HEK293T (cell line): Measurements from ENCODE around the gene RHOBTB3.

Experiments used
- ARNT ChIP-seq: fragments of 450-650 bp; IDR thresholded peaks from 2 replicates; pipeline ENCODE4 v1.6.1; 2017; ENCODE audit warnings: mild to moderate bottlenecking
- BHLHE40 ChIP-seq: fragments of 450-650 bp; IDR thresholded peaks from 2 replicates; pipeline ENCODE4 v1.6.1; 2016; ENCODE audit warnings: mild to moderate bottlenecking, moderate library complexity, borderline replicate concordance
- CTBP1 ChIP-seq: fragments of 450-650 bp; IDR thresholded peaks from 2 replicates; pipeline ENCODE4 v1.6.1; 2016; ENCODE audit warnings: borderline replicate concordance
- ELF4 ChIP-seq: fragments of 450-650 bp; IDR thresholded peaks from 2 replicates; pipeline ENCODE4 v1.6.1; 2017; ENCODE audit warnings: antibody characterized with exemption
- FOXM1 ChIP-seq: fragments of 450-650 bp; IDR thresholded peaks from 2 replicates; pipeline ENCODE4 v1.6.1; 2017; ENCODE audit warnings: mild to moderate bottlenecking, borderline replicate concordance
- HDGF ChIP-seq: fragments of 450-650 bp; IDR thresholded peaks from 2 replicates; pipeline ENCODE4 v1.6.1; 2017; ENCODE audit warnings: antibody characterized with exemption, borderline replicate concordance
- L3MBTL2 ChIP-seq: fragments of 450-650 bp; conservative IDR thresholded peaks from 2 replicates; pipeline ENCODE4 v1.6.1; 2016; ENCODE audit warnings: mild to moderate bottlenecking
- LEF1 ChIP-seq: fragments of 450-650 bp; IDR thresholded peaks from 2 replicates; pipeline ENCODE4 v1.6.1; 2017; ENCODE audit warnings: mild to moderate bottlenecking, borderline replicate concordance
- NFRKB ChIP-seq: fragments of 450-650 bp; IDR thresholded peaks from 2 replicates; pipeline ENCODE4 v1.6.1; 2016; ENCODE audit warnings: mild to moderate bottlenecking, moderate library complexity
- SP1 ChIP-seq: fragments of 450-650 bp; IDR thresholded peaks from 2 replicates; pipeline ENCODE4 v1.6.1; 2017
- SUZ12 ChIP-seq: fragments of 450-650 bp; IDR thresholded peaks from 2 replicates; pipeline ENCODE4 v1.6.1; 2016; ENCODE audit warnings: mild to moderate bottlenecking
- TARDBP ChIP-seq: fragments of 450-650 bp; IDR thresholded peaks from 2 replicates; pipeline ENCODE4 v1.6.1; 2016
- ZNF384 ChIP-seq: fragments of 450-650 bp; IDR thresholded peaks from 2 replicates; pipeline ENCODE4 v1.6.1; 2016
- TF ChIP-seq, protein P1 (sequence below): fragments of 450-650 bp; IDR thresholded peaks from 2 replicates; pipeline ENCODE4 v1.6.1; 2016

- TF ChIP-seq SUZ12 = no peak
- no peak for TF ChIP-seq TARDBP
- TF ChIP-seq, protein P1, sequence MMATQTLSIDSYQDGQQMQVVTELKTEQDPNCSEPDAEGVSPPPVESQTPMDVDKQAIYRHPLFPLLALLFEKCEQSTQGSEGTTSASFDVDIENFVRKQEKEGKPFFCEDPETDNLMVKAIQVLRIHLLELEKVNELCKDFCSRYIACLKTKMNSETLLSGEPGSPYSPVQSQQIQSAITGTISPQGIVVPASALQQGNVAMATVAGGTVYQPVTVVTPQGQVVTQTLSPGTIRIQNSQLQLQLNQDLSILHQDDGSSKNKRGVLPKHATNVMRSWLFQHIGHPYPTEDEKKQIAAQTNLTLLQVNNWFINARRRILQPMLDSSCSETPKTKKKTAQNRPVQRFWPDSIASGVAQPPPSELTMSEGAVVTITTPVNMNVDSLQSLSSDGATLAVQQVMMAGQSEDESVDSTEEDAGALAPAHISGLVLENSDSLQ = no peak
- no peak for TF ChIP-seq FOXM1
- no peak for TF ChIP-seq NFRKB
- no peak for TF ChIP-seq SP1
- TF ChIP-seq ZNF384 = no peak
- no peak for TF ChIP-seq L3MBTL2
- TF ChIP-seq ARNT = no peak
- TF ChIP-seq BHLHE40 = no peak
- TF ChIP-seq HDGF = no peak
- TF ChIP-seq CTBP1 = no peak
- TF ChIP-seq LEF1 = no peak
- no peak for TF ChIP-seq ELF4
Measured at GRCh38 chr5:95823218-95823737, 92.1 kb downstream of the RHOBTB3 start.
